Measurements from ENCODE around the gene AADACL4. TPM values are rescaled to one million over a fixed set of nuclear protein-coding genes. Genes with fewer than 3 reads are reported as not detected.

AADACL4 gene
- total and polyA plus RNA-seq, 2 experiments from 2014 or later: not detected

DNA sequence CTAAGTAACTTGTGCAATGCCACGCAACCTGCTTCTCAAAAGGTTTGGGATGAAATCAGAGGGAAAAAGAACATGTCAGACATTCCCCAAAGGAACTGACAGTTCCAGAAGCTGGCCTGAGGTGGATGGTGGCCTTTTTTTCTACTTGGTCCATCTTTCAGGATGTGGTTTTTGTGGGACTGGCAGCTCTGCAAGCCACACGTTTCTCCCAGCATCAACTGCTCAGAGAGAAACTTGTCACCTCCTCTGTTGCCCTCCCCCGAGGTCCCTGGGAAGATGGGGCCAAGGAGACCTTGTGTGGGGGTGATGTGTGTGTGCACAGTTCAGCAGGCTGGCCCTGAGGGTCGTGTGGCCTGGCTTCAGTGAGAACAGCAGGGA is 23.4 kb upstream of the AADACL4 start:
- no peaks in the 10 kb centered on the region for H3K9me3 ChIP-seq (ENCODE audit: low read depth)
- H3K27me3 ChIP-seq: no peaks in the 10 kb centered on the region
- DNase-seq (ENCODE audit: low read depth in 1 of 2, low spot score in 1 of 2): no peak
- no peaks in the 10 kb centered on the region for H3K36me3 ChIP-seq
- no peak overlapping the region for H3K27ac ChIP-seq
- TF ChIP-seq, protein P1, sequence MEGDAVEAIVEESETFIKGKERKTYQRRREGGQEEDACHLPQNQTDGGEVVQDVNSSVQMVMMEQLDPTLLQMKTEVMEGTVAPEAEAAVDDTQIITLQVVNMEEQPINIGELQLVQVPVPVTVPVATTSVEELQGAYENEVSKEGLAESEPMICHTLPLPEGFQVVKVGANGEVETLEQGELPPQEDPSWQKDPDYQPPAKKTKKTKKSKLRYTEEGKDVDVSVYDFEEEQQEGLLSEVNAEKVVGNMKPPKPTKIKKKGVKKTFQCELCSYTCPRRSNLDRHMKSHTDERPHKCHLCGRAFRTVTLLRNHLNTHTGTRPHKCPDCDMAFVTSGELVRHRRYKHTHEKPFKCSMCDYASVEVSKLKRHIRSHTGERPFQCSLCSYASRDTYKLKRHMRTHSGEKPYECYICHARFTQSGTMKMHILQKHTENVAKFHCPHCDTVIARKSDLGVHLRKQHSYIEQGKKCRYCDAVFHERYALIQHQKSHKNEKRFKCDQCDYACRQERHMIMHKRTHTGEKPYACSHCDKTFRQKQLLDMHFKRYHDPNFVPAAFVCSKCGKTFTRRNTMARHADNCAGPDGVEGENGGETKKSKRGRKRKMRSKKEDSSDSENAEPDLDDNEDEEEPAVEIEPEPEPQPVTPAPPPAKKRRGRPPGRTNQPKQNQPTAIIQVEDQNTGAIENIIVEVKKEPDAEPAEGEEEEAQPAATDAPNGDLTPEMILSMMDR (IDR thresholded peaks at IDR 0.05; ENCODE audit: low read depth, low read length): no peak
- peaks cover 4% of the 10 kb centered on the region for H3K4me1 ChIP-seq (ENCODE audit: low read depth)
- no peak overlapping the region for H3K4me3 ChIP-seq

DNA sequence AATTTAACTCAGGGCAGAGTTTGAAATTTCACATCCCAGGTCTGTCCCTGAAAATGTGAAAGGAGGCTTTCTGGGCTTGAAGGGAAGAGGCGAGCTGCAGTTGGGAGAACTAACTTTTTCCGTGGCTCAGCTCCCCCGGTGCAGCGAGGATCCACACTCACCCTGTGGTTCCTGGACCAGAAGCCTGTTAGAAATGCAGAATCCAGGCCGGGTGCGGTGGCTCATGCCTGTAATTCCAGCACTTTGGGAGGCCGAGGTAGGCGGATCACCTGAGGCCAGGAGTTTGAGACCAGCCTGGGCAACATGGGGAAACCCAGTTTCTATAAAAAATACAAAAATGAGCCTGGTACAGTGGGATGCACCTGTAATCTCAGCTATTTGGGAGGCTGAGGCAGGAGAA is 23.0 kb upstream of the AADACL4 start:
- Histone ChIP-seq H3K36me3 (no peaks in the 10 kb centered on the region), H3K9me3 (ENCODE audit: low read depth) (no peaks in the 10 kb centered on the region), H3K27ac (no peak overlapping the region), H3K4me3 (no peak overlapping the region), H3K4me1 (ENCODE audit: low read depth) (no peaks in the 10 kb centered on the region), H3K27me3 (no peaks in the 10 kb centered on the region)
- TF ChIP-seq, protein P1 (IDR thresholded peaks at IDR 0.05; ENCODE audit: low read depth, low read length): no peak
- no peak for DNase-seq (ENCODE audit: low read depth in 1 of 2, low spot score in 1 of 2)

GRCh38 chr1:12621346-12622335 is 22.2 kb upstream of the AADACL4 start:
- H3K36me3 ChIP-seq: no peaks in the 10 kb centered on the region
- no peak overlapping the region for H3K4me3 ChIP-seq
- peak in 1 of 2 donors; percentile 62 for DNase-seq (ENCODE audit: low read depth in 1 of 2, low spot score in 1 of 2)
- H3K4me1 ChIP-seq (ENCODE audit: low read depth): no peaks in the 10 kb centered on the region
- H3K27ac ChIP-seq: no peak overlapping the region
- H3K27me3 ChIP-seq: no peaks in the 10 kb centered on the region
- TF ChIP-seq, protein P1 (IDR thresholded peaks at IDR 0.05; ENCODE audit: low read depth, low read length): no peak
- H3K9me3 ChIP-seq (ENCODE audit: low read depth): no peaks in the 10 kb centered on the region

DNA sequence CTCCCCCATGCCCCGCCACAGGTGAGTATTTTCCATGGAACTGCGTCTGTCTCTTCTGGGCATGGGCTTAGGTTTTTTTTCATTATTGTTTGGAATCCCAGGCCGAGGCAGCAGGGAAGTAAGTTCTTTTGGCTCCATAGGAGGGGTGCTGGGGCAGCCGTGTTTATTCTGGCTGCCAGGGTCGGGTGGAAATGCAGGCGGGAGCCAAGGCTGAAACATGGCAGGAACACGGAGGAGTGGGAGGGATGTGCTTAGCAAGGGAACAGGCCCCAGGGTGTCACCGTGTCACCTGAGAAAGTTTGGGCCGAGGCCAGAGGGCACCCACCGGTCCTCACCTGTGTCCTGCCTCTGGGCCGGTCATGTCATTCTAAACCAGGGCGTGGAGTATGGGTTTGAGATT is 21.4 kb upstream of the AADACL4 start:
- no peak for DNase-seq (ENCODE audit: low read depth in 1 of 2, low spot score in 1 of 2)
- Histone ChIP-seq H3K9me3 (ENCODE audit: low read depth) (no peaks in the 10 kb centered on the region), H3K36me3 (no peaks in the 10 kb centered on the region), H3K4me1 (ENCODE audit: low read depth) (no peaks in the 10 kb centered on the region), H3K27me3 (no peaks in the 10 kb centered on the region), H3K4me3 (no peak overlapping the region), H3K27ac (no peak overlapping the region)
- TF ChIP-seq, protein P1 (IDR thresholded peaks at IDR 0.05; ENCODE audit: low read depth, low read length): no peak

DNA sequence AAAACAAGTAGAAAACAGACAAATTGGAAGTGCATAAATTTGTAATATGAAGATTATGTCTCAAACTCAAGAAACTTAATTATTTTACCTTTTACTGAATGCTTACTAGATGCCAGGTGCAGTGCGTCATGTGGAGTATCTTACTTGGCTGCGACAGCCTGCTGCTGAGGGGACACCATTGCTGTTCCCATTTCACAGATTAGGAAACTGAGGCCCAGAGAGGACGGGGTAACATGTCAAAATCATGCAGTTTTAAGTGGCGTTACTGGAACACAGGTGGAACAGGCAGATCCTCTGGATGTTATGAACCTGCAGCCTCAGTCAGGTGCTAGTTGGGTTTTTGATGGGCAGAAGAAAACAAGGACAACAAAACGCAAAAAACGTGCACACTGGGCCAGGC is 18.6 kb upstream of the AADACL4 start:
- no peak overlapping the region for H3K27ac ChIP-seq

More for the DNA sequence above, 18.6 kb upstream of the AADACL4 start:
- TF ChIP-seq, protein P1 (IDR thresholded peaks at IDR 0.05; ENCODE audit: low read depth, low read length): no peak
- Histone ChIP-seq H3K4me3 (no peak overlapping the region), H3K4me1 (ENCODE audit: low read depth) (no peaks in the 10 kb centered on the region), H3K36me3 (no peaks in the 10 kb centered on the region), H3K9me3 (ENCODE audit: low read depth) (no peaks in the 10 kb centered on the region), H3K27me3 (no peaks in the 10 kb centered on the region)
- no peak for DNase-seq (ENCODE audit: low read depth in 1 of 2, low spot score in 1 of 2)

Data from cardiac muscle cell (in vitro differentiated cells and primary cell).